HG02885 (cell line): ENCODE results near the gene PAPPA2.

Source experiments
- ATAC-seq: cut with Tn5 transposase; IDR thresholded peaks from one replicate; pipeline ENCODE4 v1.9.1; 2021; ENCODE audit warnings: mild to moderate bottlenecking; ENCODE audit not compliant: unreplicated experiment, poor library complexity

Gene PAPPA2

GRCh38 chr1:176791906-176792305, 328.9 kb downstream of the PAPPA2 start:
- no peak for ATAC-seq

GRCh38 chr1:176794897-176795508, 332.0 kb downstream of the PAPPA2 start:
- no peak for ATAC-seq

GRCh38 chr1:176795929-176796328, 333.0 kb downstream of the PAPPA2 start:
- no peak for ATAC-seq

- no peak for ATAC-seq
These were observed 333.6 kb downstream of the PAPPA2 start for GRCh38 chr1:176796583-176796982.

GRCh38 chr1:176799327-176799726, 336.4 kb downstream of the PAPPA2 start:
- ATAC-seq, result no peak

GRCh38 chr1:176800978-176801513, 338.1 kb downstream of the PAPPA2 start:
- no peak for ATAC-seq

GRCh38 chr1:176801514-176802020, 338.6 kb downstream of the PAPPA2 start:
- no peak for ATAC-seq

GRCh38 chr1:176802316-176802715, 339.3 kb downstream of the PAPPA2 start:
- ATAC-seq, result no peak

GRCh38 chr1:176803042-176803441, 340.1 kb downstream of the PAPPA2 start:
- ATAC-seq, result no peak

GRCh38 chr1:176803596-176803995, 340.6 kb downstream of the PAPPA2 start:
- no peak for ATAC-seq

GRCh38 chr1:176809292-176809691, 346.3 kb downstream of the PAPPA2 start:
- no peak for ATAC-seq

- ATAC-seq, result no peak
These were observed 348.7 kb downstream of the PAPPA2 start for GRCh38 chr1:176811511-176812288.

GRCh38 chr1:176815621-176816020, 352.6 kb downstream of the PAPPA2 start:
- no peak for ATAC-seq

GRCh38 chr1:176816232-176816631, 353.3 kb downstream of the PAPPA2 start:
- ATAC-seq, result no peak

- no peak for ATAC-seq
These were observed 357.5 kb downstream of the PAPPA2 start for GRCh38 chr1:176820391-176821031.

GRCh38 chr1:176826265-176826664, 363.3 kb downstream of the PAPPA2 start:
- no peak for ATAC-seq

- ATAC-seq, result no peak
These were observed 366.3 kb downstream of the PAPPA2 start for GRCh38 chr1:176829261-176829660.

- no peak for ATAC-seq
These were observed 368.2 kb downstream of the PAPPA2 start for GRCh38 chr1:176831150-176831549.

- no peak for ATAC-seq
These were observed 374.7 kb downstream of the PAPPA2 start for GRCh38 chr1:176837708-176838107.

GRCh38 chr1:176838276-176838995, 375.5 kb downstream of the PAPPA2 start:
- no peak for ATAC-seq
